Adipose tissue (tissue), 3 donors: ENCODE measurements around the gene CPXM2. TPM values are rescaled to one million over a fixed set of nuclear protein-coding genes. Genes with fewer than 3 reads are reported as not detected.

Experiments used
- H3K27ac ChIP-seq: one replicate; pipeline ENCODE4 v1.5.1; 2013; ENCODE audit warnings: low read depth, low read length
- WGBS, 3 donors: extraction: QIAGEN DNeasy Blood & Tissue Kit; methylation state at CpG; one replicate each; pipeline ENCODE4 v1.1.7; 2013; 5-methylcytosine and 5-hydroxymethylcytosine counted together
- polyA plus RNA-seq, 3 donors: library from polyadenylated mRNA; stranded (reverse); fragments of 200-250 nt; gene quantifications; one replicate each; pipeline ENCODE4 v1.2.3, GENCODE V29; 2013
- donor health status: healthy with polysubstance abuse.
- donor health status: Bipolar disorder and iron deficiency.
- donor health status: healthy.

CPXM2 gene
- polyA plus RNA-seq, 3 donors, result 0.82 to 11.6 (median 4.7) TPM

DNA sequence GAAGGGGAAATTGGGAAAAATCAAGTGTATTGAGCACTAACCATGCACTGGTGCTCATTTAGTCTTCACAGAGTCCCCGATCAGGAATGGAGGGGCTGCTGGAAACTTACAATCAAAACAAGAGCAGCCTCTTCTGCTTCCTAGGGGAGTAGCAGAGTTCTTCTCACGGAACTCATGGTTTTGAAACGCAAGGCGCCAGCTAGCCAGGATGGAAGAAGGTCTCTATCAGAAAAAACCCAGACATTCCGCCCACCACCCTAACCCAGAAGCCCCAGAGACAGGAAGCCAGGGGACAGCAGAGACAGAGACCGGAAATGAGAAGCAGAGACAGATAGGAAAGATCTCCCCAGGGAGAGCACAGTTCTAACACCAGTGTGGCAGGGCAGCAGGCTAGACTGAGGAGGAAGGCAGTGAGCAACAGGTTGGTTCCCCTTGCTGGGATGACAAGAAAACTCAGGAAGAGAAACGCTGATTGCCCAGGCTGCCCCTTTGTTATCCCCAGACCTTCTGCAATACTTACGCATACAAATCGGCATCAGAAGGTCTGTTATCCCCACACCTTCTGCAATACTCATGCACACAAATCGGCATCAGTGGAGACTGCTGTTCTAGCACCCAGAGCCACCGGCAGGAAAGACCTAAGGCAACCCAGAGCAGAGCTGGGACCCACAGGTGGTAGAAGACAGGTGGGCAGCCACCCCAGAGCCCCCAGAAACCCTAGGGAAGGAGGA, 99.2 kb downstream of the CPXM2 start:
- H3K27ac ChIP-seq, result no peak overlapping the region
- WGBS, 3 donors, result 73 to 78% (median 73%) methylated on average over 11 of the region's 11 CpGs

DNA sequence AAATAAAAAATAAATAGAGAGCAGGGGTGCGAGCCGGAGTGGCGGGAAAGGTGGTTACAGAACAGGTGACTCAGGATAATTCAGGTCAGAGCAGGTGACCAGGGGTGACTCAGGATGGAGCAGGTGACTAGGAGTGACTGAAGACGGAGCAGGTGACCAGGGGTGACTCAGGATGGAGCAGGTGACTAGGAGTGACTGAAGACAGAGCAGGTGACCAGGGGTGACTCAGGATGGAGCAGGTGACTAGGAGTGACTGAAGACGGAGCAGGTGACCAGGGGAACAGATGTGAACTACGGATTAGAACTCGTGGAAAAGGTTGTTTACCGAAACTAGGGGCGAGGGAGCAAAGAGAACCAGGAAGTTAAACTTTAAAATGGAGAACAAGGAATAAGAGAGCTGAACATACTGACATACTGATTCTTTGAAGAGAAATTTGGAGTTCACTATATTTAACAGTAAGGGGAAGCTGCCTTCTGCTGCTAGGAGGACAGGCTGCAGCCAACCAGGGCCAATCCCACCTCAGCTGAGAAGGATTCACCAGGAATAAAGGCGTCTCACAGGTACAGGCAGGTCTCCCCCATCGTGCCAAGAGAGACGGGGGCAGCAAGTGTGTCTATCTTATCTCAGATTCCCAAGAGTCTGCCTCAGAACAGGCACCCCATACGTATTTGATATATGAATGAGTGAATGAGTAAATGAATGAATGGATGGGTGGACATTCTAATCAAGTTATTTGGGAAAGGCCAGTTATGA, 101.3 kb downstream of the CPXM2 start:
- WGBS, 3 donors, result 84 to 91% (median 90%) methylated on average over 13 of the region's 13 CpGs

GRCh38 chr10:123788981-123789380, 102.6 kb downstream of the CPXM2 start:
- 77 to 89% (median 78%) methylated on average over 5 of the region's 5 CpGs for WGBS, 3 donors
- H3K27ac ChIP-seq, result no peak overlapping the region

More for the DNA sequence above, 101.3 kb downstream of the CPXM2 start:
- no peak overlapping the region for H3K27ac ChIP-seq

- 68 to 80% (median 74%) methylated on average over 5 of the region's 5 CpGs for WGBS, 3 donors
- H3K27ac ChIP-seq, result no peak overlapping the region
These were observed 104.0 kb downstream of the CPXM2 start for GRCh38 chr10:123787566-123787965.

- H3K27ac ChIP-seq, result no peak overlapping the region
- 15 to 40% (median 23%) methylated on average over 1 of the region's 1 CpG for WGBS, 3 donors
These were observed 104.7 kb downstream of the CPXM2 start for GRCh38 chr10:123786896-123787295.

GRCh38 chr10:123786306-123786705, 105.3 kb downstream of the CPXM2 start:
- H3K27ac ChIP-seq, result no peak overlapping the region
- 76 to 92% (median 86%) methylated on average over 7 of the region's 7 CpGs for WGBS, 3 donors

DNA sequence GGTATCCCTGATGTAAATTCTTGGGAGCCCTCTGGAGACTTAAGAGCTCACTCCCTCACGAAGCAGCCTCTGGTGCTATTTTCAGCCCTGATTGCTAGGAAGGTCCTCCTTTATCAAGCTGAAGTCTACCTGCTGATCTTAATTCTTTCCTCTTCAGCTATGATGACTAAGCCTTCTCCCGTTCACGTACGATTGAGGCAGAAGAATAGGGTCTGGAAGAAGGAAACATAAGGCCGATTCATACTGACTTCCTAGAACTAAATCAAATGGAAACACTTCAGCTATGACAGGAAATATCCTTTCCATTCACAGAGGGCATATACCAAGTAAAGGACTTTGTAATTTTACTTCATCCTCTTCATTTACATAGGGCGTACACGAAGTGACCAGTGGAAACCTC, 107.0 kb downstream of the CPXM2 start:
- WGBS, 3 donors, result 49 to 62% (median 61%) methylated on average over 7 of the region's 7 CpGs
- no peak overlapping the region for H3K27ac ChIP-seq

GRCh38 chr10:123784216-123784615, 107.4 kb downstream of the CPXM2 start:
- WGBS, 3 donors, result 75 to 91% (median 87%) methylated on average over 3 of the region's 3 CpGs
- H3K27ac ChIP-seq, result no peak overlapping the region

GRCh38 chr10:123783296-123783695, 108.3 kb downstream of the CPXM2 start:
- WGBS, 3 donors, result 57 to 63% (median 58%) methylated on average over 3 of the region's 3 CpGs
- no peak overlapping the region for H3K27ac ChIP-seq

DNA sequence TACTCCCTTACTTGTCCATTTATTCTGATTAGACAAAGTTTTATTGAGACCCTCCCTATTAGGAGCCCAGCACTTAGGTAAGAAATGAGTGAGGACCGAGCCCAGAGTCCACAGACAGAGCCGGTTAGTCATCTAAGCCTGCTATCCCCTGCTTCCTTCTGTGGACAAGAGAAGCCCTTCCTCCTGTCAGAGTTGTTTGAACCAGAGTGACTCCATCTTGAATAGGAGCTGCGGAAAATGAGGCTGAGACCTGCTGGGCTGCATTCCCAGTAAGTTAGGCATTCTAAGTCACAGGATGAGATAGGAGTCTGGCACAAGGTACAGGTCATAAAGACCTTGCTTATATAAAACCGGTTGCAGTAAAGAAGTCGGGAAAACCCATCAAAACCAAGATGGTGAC, 109.1 kb downstream of the CPXM2 start:
- no peak overlapping the region for H3K27ac ChIP-seq
- WGBS, 3 donors, result 78 to 81% (median 80%) methylated on average over 5 of the region's 5 CpGs

GRCh38 chr10:123781956-123782500, 109.6 kb downstream of the CPXM2 start:
- WGBS, 3 donors, result 30 to 58% (median 46%) methylated on average over 8 of the region's 8 CpGs
- H3K27ac ChIP-seq, result no peak overlapping the region

DNA sequence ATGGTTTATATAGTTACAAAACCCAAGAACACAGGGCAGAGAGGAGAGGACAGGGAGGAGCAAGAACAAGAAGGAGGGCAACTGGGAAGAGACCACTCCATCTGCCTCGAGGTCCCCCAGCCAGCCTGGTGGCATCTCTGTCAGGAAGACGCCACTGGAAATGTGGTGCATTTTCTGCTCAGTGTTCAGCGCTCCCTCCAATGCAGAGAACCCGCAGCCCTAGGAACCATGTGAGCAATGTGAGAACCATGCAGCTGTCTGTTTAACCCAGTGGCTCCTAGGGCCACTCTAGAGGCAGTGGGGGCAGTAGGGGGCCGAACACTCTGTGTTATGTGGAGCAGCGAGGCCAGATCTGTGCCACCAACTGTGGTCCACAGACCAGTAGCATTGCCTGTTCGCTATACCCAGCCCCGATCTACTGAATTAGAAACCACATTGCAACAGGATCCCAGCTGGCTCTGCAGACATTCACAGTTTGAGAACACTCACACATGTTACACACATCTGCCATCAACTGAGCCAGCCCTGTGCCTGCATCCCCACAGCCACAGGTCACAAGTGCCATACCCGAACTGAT, 110.2 kb downstream of the CPXM2 start:
- H3K27ac ChIP-seq, result no peak overlapping the region

GRCh38 chr10:123778719-123779517, 112.7 kb downstream of the CPXM2 start:
- WGBS, 3 donors, result 52 to 60% (median 57%) methylated on average over 7 of the region's 7 CpGs
- H3K27ac ChIP-seq, result no peak overlapping the region

More for the DNA sequence above, 110.2 kb downstream of the CPXM2 start:
- WGBS, 3 donors, result 71 to 87% (median 85%) methylated on average over 9 of the region's 9 CpGs

GRCh38 chr10:123777881-123778280, 113.7 kb downstream of the CPXM2 start:
- no peak overlapping the region for H3K27ac ChIP-seq
- WGBS, 3 donors, result 44 to 60% (median 49%) methylated on average over 3 of the region's 3 CpGs

DNA sequence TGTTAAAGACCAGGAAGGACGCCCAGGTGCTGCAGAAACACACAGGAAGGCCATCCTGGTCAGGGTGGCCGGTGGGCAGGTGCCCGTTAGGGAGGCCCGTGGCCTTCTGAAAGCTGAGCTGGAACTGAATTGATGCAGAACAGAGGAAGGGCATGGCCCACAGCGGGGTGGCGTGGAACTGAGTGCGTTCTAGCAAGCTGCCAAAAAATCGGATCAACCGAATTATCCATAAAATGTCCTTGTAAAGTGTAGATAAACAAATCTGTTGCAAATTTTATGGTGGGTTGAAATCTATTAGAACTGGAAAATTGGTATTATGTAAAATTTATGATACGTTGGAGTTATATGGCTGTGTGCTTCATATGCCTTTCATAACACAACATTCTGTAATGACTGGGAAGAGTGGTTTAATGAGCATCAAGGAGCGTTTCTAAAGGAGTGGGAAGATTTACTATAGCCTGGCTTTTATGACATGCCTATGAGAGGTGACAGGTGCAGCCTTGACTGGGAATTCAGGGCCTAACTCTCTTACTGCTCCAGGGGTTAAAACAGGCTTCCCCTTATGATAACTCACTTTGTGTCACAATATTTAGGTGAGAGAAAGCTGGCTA, 117.4 kb downstream of the CPXM2 start:
- H3K27ac ChIP-seq, result no peak overlapping the region
- 76 to 86% (median 79%) methylated on average over 11 of the region's 11 CpGs for WGBS, 3 donors

DNA sequence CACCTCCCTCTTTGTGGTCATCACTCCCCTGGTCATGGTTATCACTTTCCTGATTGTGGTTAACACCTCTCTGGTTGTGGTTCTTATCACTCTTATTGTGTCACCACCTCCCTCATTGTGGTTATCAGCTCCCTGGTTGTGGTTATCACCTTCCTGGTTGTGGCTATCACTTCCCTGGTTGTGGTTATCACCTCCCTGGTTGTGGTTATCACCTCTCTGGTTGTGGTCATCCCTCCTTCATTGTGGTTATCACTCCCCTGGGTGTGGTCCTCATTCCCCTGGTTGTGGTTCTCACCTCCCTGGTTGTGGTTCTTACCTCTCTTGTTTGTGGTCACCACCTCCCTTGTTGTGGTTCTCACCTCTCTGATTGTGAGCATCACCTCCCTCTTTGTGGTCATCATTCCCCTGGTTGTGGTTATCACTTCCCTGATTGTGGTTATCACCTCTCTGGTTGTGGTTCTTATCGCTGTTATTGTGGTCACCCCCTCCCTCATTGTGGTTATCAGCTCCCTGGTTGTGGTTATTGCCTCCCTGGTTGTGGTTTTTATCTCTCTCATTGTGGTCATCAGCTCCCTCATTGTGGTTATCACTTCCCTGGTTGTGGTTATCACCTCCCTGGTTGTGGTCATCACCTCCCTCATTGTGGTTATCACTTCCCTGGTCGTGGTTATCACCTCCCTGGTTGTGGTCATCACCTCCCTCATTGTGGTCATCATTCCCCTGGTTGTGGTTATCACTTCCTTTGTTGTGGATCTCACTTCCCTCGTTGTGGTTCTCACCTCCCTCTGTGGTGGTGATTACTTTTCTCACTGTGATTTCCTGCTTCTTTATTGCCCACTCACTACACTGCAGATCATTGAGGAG, 118.7 kb downstream of the CPXM2 start:
- 29 to 44% (median 39%) methylated on average over 3 of the region's 3 CpGs for WGBS, 3 donors
- no peak overlapping the region for H3K27ac ChIP-seq
